AG04449 (cell line): ENCODE results near the gene SLAMF1.
A peak's percentile ranks its signal among the peaks of the same experiment; 100 is the strongest.
"Not testable (repeated sequence)": the region's sequence is repeated elsewhere in the genome, so short reads cannot be mapped to it uniquely, and the experiment has no call there.

Source experiments
- CTCF ChIA-PET: fragments of 350-600 bp; formaldehyde crosslinking; extraction: SDS; loops from one replicate; lab custom pipeline; 2021; ENCODE audit warnings: antibody characterized with exemption; lab: Yijun Ruan, JAX
- POLR2A ChIA-PET: fragments of 400-600, 350-600 bp; formaldehyde crosslinking; extraction: SDS; loops from one replicate; lab custom pipeline; 2020; ENCODE audit warnings: antibody characterized with exemption, inconsistent platforms; lab: Yijun Ruan, JAX
- DNase-seq: peaks from one replicate; pipeline ENCODE4 v3.0.0-alpha.2; 2010; ENCODE audit warnings: low read depth, low spot score
- H3K4me3 ChIP-seq: 2 replicates; pipeline ENCODE4 v1.5.1; 2011; ENCODE audit warnings: low read depth, mild to moderate bottlenecking, control low read depth, low read length
- CTCF ChIP-seq: IDR thresholded peaks from one replicate; pipeline ENCODE4 v1.5.1; 2011; ENCODE audit warnings: mild to moderate bottlenecking, moderate library complexity, low read length, control low read depth, inconsistent platforms; ENCODE audit not compliant: insufficient read depth; ENCODE audit errors: missing control alignments

The SLAMF1 gene, protein sequence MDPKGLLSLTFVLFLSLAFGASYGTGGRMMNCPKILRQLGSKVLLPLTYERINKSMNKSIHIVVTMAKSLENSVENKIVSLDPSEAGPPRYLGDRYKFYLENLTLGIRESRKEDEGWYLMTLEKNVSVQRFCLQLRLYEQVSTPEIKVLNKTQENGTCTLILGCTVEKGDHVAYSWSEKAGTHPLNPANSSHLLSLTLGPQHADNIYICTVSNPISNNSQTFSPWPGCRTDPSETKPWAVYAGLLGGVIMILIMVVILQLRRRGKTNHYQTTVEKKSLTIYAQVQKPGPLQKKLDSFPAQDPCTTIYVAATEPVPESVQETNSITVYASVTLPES

GRCh38 chr1:160646711-160647328 is at the start of gene SLAMF1:
SLAMF1 (minus strand) TSS chr1:160647044; CDS start chr1:160646945, 99 bp downstream.
- no peak within 1 kb of the TSS for H3K4me3 ChIP-seq
- no peak for DNase-seq
- ChIA-PET CTCF (interaction anchor here (0.5 to 1.1 kb wide), 2 partner anchors 28 to 1651 kb away, joined by 3 read pairs; no protein-coding TSS in a partner anchor), POLR2A (no interaction called here)
- no peak for TF ChIP-seq CTCF

GRCh38 chr1:160692390-160692789 is 45.5 kb upstream of the SLAMF1 start:
- DNase-seq, H3K4me3 ChIP-seq, CTCF ChIA-PET, POLR2A ChIA-PET: not testable (repeated sequence)

DNA sequence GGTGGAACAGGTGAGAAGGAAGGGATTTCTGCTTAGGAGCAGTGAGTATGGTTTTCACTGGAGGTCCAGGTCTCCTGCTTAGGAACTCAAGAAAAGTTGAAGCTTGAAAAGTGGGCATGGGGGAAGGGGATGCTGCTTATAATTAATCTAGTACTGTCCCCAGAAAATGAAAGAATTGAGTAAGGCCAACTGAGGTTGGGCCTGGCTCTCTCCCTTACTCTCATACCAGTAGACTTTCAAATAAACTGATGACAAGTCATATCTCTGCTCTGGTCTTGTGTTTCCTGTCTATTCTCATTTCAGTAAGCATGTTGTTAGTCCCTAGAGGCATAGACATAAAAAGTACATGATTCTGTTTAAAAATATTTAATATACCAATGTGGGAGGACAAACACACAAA is 38.4 kb upstream of the SLAMF1 start:
- no peak overlapping the region for H3K4me3 ChIP-seq
- ChIA-PET POLR2A (no interaction called here), CTCF (interaction anchor here (1.0 kb wide), 1 partner anchor 10 kb away, joined by 3 read pairs; no protein-coding TSS in a partner anchor)
- TF ChIP-seq CTCF: no peak
- DNase-seq: no peak

- no peak overlapping the region for H3K4me3 ChIP-seq
- no peak for TF ChIP-seq CTCF
- ChIA-PET CTCF (interaction anchor here (1.5 to 1.8 kb wide), 2 partner anchors 9 to 268 kb away, joined by 5 read pairs; no protein-coding TSS in a partner anchor), POLR2A (no interaction called here)
- no peak for DNase-seq
These were observed 36.4 kb upstream of the SLAMF1 start for GRCh38 chr1:160682983-160683865.

DNA sequence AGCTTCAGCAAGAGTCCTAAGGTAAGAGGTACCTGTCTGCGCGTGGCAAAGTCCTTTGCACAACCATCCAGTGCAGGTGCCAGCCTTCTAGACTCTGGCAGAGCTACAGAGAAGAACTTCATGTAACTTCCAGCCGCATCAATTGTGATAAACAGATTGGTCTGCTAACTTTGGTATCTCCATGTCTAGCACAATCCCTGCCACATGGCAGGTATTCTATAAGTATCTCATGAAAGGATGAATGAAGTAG is 35.0 kb upstream of the SLAMF1 start:
- no peak for DNase-seq
- CTCF ChIA-PET: interaction anchor here (0.9 kb wide), 1 partner anchor 13 kb away, joined by 3 read pairs; no protein-coding TSS in a partner anchor
- no peak overlapping the region for H3K4me3 ChIP-seq
- no peak for TF ChIP-seq CTCF
- POLR2A ChIA-PET: no interaction called here

- TF ChIP-seq CTCF: peak; percentile 28
- ChIA-PET POLR2A (no interaction called here), CTCF (interaction anchor here (0.9 to 1.1 kb wide), 2 partner anchors 12 to 271 kb away, joined by 3 read pairs; no protein-coding TSS in a partner anchor)
- DNase-seq: no peak
- H3K4me3 ChIP-seq: no peak overlapping the region
These were observed 34.4 kb upstream of the SLAMF1 start for GRCh38 chr1:160681066-160681890.
